Measurements from ENCODE around the gene HFM1.

Gene HFM1

GRCh38 chr1:91234181-91234580, 170.5 kb downstream of the HFM1 start:
- no peak for DNase-seq

GRCh38 chr1:91226741-91227140, 177.9 kb downstream of the HFM1 start:
- DNase-seq = no peak

DNA sequence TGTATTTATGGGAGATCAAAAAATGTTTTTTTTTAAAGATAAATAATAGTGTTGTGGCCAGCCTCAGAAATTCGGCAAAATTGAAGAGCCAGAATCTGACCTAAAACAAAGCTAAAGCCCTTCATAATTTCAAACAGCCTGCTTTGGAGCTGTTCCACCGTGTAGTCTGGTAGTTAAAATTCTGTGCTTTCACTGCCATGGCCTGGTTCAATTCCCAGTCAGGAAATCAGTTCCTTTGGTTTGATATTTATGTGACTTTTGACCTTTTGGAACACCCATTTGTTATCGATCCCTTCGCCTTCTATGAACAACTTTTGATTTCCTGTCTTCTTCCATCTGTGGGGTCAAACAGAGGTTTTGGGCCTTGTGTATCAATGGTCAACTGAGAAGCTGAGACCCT, 179.8 kb downstream of the HFM1 start:
- no peak for DNase-seq

- no peak for DNase-seq
Observed at GRCh38 chr1:91221017-91221416, 183.6 kb downstream of the HFM1 start.

DNA sequence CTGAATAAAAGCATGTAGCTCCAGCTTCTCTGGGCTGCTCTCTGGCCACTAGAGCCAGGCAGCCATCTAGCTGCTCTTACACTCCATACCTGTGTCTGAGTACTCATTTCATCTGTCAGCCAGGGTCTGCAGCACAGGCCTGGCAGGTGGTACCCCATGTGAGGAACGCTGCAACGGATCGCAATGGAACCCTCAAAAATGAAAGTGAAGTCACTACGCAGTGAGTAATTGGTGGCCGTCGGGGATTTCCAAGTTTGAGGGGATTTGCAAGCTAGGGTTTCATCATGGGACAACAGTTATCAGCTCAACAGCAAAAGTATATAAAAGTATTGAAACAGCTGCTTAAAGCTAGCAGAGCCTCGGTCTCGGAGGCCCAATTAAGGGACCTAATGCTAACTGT, 186.7 kb downstream of the HFM1 start:
- no peak for DNase-seq
